Activated naive CD4-positive, alpha-beta T cell treated with anti-CD3 and anti-CD28 coated beads for 36 hours (primary cell): ENCODE results near the gene ZDHHC1. TPM values are rescaled to one million over a fixed set of nuclear protein-coding genes. Genes with fewer than 3 reads are reported as not detected.

Experiments used
- CTCF ChIA-PET: fragments of 350-600 bp; sonication (Branson Sonifier 250); formaldehyde crosslinking; loops from one replicate; lab custom pipeline; 2021; ENCODE audit warnings: antibody characterized with exemption; lab: Charles Lee
- DNase-seq: peaks from one replicate; pipeline ENCODE4 v3.0.0-alpha.2; 2020
- H3K27ac Mint-ChIP-seq: one replicate; pipeline ENCODE4 v1.8.0; 2021; ENCODE audit warnings: mild to moderate bottlenecking, mixed read lengths
- H3K27me3 Mint-ChIP-seq: one replicate; pipeline ENCODE4 v1.8.0; 2021; ENCODE audit warnings: low read depth, mixed read lengths
- H3K36me3 Mint-ChIP-seq: one replicate; pipeline ENCODE4 v1.8.0; 2021; ENCODE audit warnings: low read depth, mixed read lengths
- H3K4me1 Mint-ChIP-seq: one replicate; pipeline ENCODE4 v1.8.0; 2021; ENCODE audit warnings: low read depth, mixed read lengths
- H3K4me3 Mint-ChIP-seq: one replicate; pipeline ENCODE4 v1.8.0; 2021; ENCODE audit warnings: mild to moderate bottlenecking, moderate library complexity, mixed read lengths
- H3K9me3 Mint-ChIP-seq: one replicate; pipeline ENCODE4 v1.8.0; 2021; ENCODE audit warnings: mixed read lengths
- intact Hi-C: fragments of 100-400 bp; cut with micrococcal nuclease; formaldehyde crosslinking; loops from one replicate; pipeline ENCODE4 v1.15.1; 2023
- total RNA-seq, 2 experiments: library from RNA; stranded (reverse); gene quantifications; one replicate each; pipeline ENCODE4 v1.2.3, GENCODE V29; 2021

Gene ZDHHC1
- under 1 TPM; 0.12 to 0.32 TPM for total RNA-seq

GRCh38 chr16:67415872-67416793 is at the start of gene ZDHHC1:
Gene ZDHHC1, minus strand, starts transcription at chr16:67416477. Its CDS starts 8,702 bp downstream, at chr16:67407775.
- peaks cover 34% of the 10 kb centered on the region for H3K27me3 Mint-ChIP-seq
- H3K36me3 Mint-ChIP-seq: no peaks in the 10 kb centered on the region
- H3K27ac Mint-ChIP-seq: no peak within 1 kb of the TSS
- CTCF ChIA-PET: interaction anchor here (0.6 to 2.0 kb wide), 12 partner anchors 11 to 1641 kb away, joined by 3 to 8 read pairs (median 3); no protein-coding TSS in a partner anchor
- DNase-seq: peak; percentile 48
- H3K9me3 Mint-ChIP-seq: no peaks in the 10 kb centered on the region
- peak within 1 kb of the TSS; percentile 66 for H3K4me3 Mint-ChIP-seq
- H3K4me1 Mint-ChIP-seq: peaks cover 6% of the 10 kb centered on the region
- intact Hi-C loops: loop anchor here (1.0 to 10.0 kb wide), 2 partner anchors 137 to 461 kb away; partner anchors contain the start of gene PLEKHG4

DNA sequence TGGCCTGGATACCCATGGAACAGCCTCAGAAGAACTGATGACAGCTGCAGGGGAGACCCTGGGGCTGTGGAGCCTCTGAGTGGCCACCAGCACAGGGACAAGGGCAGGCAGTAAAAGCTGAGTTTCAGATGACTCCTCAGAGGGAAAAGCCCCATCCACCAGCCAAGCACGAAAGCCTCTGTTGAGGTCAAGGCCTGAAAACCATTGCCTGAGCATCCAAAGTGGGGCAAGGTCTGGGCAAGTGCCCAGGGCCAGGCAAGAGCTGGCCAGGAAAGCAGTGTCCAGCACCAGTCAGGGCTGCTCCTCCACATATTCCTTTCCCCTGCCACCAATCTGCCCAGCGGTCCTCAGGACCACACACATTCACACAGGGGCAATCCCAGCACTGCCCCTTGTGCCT is 48.3 kb upstream of the ZDHHC1 start:
- Mint-ChIP-seq H3K9me3 (no peaks in the 10 kb centered on the region), H3K36me3 (no peaks in the 10 kb centered on the region), H3K4me1 (peaks cover 12% of the 10 kb centered on the region), H3K27me3 (no peaks in the 10 kb centered on the region), H3K27ac (no peak overlapping the region), H3K4me3 (no peak overlapping the region)
- no peak for DNase-seq
- intact Hi-C loops: no loop called here
- CTCF ChIA-PET: interaction anchor here (0.5 to 8.0 kb wide), 5 partner anchors 8 to 49 kb away, joined by 3 to 55 read pairs (median 10); partner anchors contain the start of gene ATP6V0D1

DNA sequence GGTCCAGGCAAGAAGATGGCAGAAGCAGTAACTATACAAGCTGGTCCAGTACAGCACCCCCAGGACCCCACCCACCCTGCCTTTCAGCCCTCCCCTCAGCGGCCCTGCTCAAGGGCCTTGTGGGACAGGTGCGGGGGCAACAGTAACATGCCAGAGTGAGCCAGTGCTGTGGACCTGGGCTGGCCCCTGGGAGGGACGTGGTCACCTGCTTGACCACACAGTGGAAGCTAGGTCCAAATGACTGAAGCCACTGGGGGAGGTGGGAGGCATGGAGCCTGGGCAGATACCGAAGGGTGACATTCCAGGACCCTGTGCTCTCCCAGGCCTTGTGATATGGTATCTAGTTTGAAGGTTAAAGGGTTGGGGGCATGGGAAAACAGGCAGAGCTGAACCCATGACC is 47.4 kb upstream of the ZDHHC1 start:
- no peak overlapping the region for H3K27ac Mint-ChIP-seq
- no peaks in the 10 kb centered on the region for H3K36me3 Mint-ChIP-seq
- H3K4me1 Mint-ChIP-seq: peaks cover 12% of the 10 kb centered on the region
- H3K4me3 Mint-ChIP-seq: no peak overlapping the region
- DNase-seq: no peak
- no peaks in the 10 kb centered on the region for H3K27me3 Mint-ChIP-seq
- intact Hi-C loops: no loop called here
- CTCF ChIA-PET: interaction anchor here (0.5 to 8.0 kb wide), 5 partner anchors 18 to 101 kb away, joined by 3 to 55 read pairs (median 10); partner anchors contain the start of gene ATP6V0D1
- no peaks in the 10 kb centered on the region for H3K9me3 Mint-ChIP-seq

DNA sequence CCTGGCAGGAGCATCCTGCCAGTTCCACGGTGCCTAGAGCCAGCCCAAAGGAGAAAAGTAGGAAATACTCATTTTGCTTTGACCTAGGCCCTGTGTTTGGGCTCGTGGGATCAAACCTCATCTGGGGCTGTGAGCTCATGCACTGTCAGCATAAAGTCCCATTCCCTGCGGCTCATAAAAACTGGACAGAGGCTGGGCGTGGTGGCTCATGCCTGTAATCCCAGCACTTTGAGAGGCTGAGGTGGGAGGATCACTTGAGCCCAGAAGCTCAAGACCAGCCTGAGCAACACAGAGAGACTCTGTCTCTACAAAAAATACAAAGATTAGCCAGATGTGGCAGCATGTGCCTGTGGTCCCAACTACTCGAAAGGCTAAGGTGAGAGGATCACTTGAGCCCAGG is 46.8 kb upstream of the ZDHHC1 start:
- no peak for DNase-seq
- H3K4me1 Mint-ChIP-seq: peaks cover 12% of the 10 kb centered on the region
- intact Hi-C loops: no loop called here
- no peak overlapping the region for H3K4me3 Mint-ChIP-seq
- no peaks in the 10 kb centered on the region for H3K27me3 Mint-ChIP-seq
- H3K27ac Mint-ChIP-seq: no peak overlapping the region
- CTCF ChIA-PET: interaction anchor here (0.5 to 8.0 kb wide), 4 partner anchors 10 to 101 kb away, joined by 3 to 55 read pairs (median 20); no protein-coding TSS in a partner anchor
- no peaks in the 10 kb centered on the region for H3K9me3 Mint-ChIP-seq
- H3K36me3 Mint-ChIP-seq: no peaks in the 10 kb centered on the region

DNA sequence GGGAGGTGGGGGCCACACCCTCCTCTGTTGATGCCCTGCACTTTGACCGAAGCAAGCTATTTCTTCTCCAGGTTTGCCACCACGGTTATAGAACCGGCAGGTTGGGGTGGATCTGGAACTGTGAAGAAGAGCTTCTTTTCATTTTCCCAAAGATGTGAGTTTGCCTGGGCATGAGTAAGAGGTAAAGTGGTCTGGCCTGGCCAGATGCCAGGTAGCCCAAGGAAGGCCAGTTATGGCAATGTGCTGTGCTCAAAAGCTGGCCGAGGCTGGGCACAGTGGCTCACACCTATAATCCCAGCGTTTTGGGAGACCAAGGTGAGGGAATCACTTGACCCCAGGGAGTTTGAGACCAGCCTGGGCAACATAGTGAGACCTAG is 46.0 kb upstream of the ZDHHC1 start:
- no peaks in the 10 kb centered on the region for H3K9me3 Mint-ChIP-seq
- no peak overlapping the region for H3K27ac Mint-ChIP-seq
- CTCF ChIA-PET: interaction anchor here (0.6 to 8.0 kb wide), 5 partner anchors 11 to 570 kb away, joined by 3 to 55 read pairs (median 4); no protein-coding TSS in a partner anchor
- no peaks in the 10 kb centered on the region for H3K27me3 Mint-ChIP-seq
- intact Hi-C loops: no loop called here
- no peaks in the 10 kb centered on the region for H3K36me3 Mint-ChIP-seq
- H3K4me3 Mint-ChIP-seq: no peak overlapping the region
- DNase-seq: no peak
- peaks cover 12% of the 10 kb centered on the region for H3K4me1 Mint-ChIP-seq

DNA sequence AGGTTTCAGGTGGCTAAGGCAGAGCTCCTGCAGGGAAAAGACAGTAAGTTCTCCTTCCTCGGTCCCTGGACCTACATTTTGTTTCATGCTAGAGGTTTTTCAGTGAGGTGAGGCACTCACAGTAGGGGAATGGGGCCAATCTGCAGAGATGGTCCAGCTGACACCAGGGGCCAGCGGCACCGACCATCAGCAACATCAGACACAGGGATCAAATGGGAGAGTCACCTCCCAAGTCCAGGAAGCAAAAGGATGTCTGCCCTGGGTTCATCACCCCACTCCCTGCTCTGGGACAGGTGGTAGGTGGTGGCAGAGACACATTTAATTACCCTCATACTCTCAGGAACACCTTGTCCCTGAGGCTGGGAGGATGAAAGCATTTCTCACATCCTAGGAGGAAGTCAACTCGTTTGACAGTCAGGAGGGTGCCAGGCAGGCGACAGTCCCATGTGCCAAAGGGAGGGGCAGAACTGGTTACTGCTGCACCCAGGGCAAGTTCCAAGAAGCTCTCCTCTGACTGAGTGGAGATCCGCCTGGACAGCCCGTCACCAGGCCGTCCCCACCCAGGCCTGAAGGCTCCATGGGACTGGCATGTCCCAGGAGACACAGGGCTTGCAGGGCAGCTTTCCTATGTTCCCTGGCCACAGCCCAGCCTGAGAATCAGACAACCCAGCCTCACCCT is 45.5 kb upstream of the ZDHHC1 start:
- Mint-ChIP-seq H3K4me1 (peaks cover 15% of the 10 kb centered on the region), H3K4me3 (no peak overlapping the region), H3K27me3 (no peaks in the 10 kb centered on the region), H3K36me3 (no peaks in the 10 kb centered on the region), H3K9me3 (no peaks in the 10 kb centered on the region), H3K27ac (no peak overlapping the region)
- CTCF ChIA-PET: interaction anchor here (0.5 to 8.0 kb wide), 6 partner anchors 11 to 355 kb away, joined by 3 to 55 read pairs (median 4); no protein-coding TSS in a partner anchor
- intact Hi-C loops: no loop called here
- no peak for DNase-seq

GRCh38 chr16:67460961-67461360 is 44.7 kb upstream of the ZDHHC1 start:
- no peaks in the 10 kb centered on the region for H3K9me3 Mint-ChIP-seq
- intact Hi-C loops: no loop called here
- peaks cover 13% of the 10 kb centered on the region for H3K4me1 Mint-ChIP-seq
- CTCF ChIA-PET: interaction anchor here (0.6 to 5.9 kb wide), 2 partner anchors 15 to 354 kb away, joined by 4 to 37 read pairs; no protein-coding TSS in a partner anchor
- no peak overlapping the region for H3K27ac Mint-ChIP-seq
- no peak for DNase-seq
- no peaks in the 10 kb centered on the region for H3K36me3 Mint-ChIP-seq
- no peaks in the 10 kb centered on the region for H3K27me3 Mint-ChIP-seq
- H3K4me3 Mint-ChIP-seq: no peak overlapping the region

DNA sequence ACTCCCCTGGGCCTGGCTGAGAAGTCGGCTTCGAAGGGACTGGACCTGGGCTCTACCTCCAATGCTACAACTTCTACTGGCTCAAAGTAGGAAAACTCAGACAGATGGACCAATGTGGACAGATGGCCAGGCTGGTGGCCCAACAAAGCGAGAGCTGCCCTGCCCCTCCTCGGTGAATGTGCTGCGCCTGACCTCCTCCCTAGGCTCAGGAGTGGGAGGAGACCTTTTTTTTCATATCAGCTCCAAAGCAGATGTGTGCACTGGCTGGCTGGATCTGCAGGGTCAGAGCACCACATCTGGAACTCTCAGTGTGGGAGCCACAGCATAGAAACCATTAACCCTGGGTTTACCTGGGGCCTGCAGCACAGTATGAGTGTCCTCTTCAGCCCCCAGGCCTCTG is 43.9 kb upstream of the ZDHHC1 start:
- Mint-ChIP-seq H3K4me1 (peaks cover 7% of the 10 kb centered on the region), H3K27me3 (no peaks in the 10 kb centered on the region), H3K36me3 (no peaks in the 10 kb centered on the region), H3K27ac (no peak overlapping the region), H3K9me3 (no peaks in the 10 kb centered on the region), H3K4me3 (no peak overlapping the region)
- intact Hi-C loops: no loop called here
- no peak for DNase-seq
- CTCF ChIA-PET: no interaction called here

DNA sequence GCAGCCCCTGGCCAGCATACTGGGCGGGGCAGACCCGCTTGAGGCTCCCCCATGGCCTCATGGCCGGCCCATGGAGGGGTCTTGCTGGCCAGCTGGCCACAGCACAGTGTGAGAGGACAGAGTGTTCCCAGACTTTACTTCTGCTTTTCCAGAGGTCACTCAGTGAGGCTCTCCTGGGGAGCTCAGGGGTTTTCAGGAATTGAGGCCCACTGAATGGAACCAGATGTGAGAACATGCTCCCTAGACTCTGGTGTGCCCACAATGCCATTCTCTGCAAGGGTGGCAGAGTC is 43.5 kb upstream of the ZDHHC1 start:
- no peak for DNase-seq
- CTCF ChIA-PET: no interaction called here
- no peak overlapping the region for H3K4me3 Mint-ChIP-seq
- no peak overlapping the region for H3K27ac Mint-ChIP-seq
- H3K36me3 Mint-ChIP-seq: no peaks in the 10 kb centered on the region
- H3K4me1 Mint-ChIP-seq: peaks cover 6% of the 10 kb centered on the region
- no peaks in the 10 kb centered on the region for H3K27me3 Mint-ChIP-seq
- intact Hi-C loops: no loop called here
- no peaks in the 10 kb centered on the region for H3K9me3 Mint-ChIP-seq

GRCh38 chr16:67459066-67459860 is 43.0 kb upstream of the ZDHHC1 start:
- no peaks in the 10 kb centered on the region for H3K9me3 Mint-ChIP-seq
- no peak overlapping the region for H3K27ac Mint-ChIP-seq
- CTCF ChIA-PET: interaction anchor here (1.3 kb wide), 1 partner anchor 31 kb away, joined by 4 read pairs; no protein-coding TSS in a partner anchor
- intact Hi-C loops: no loop called here
- no peaks in the 10 kb centered on the region for H3K27me3 Mint-ChIP-seq
- H3K4me1 Mint-ChIP-seq: peaks cover 6% of the 10 kb centered on the region
- no peak for DNase-seq
- H3K36me3 Mint-ChIP-seq: no peaks in the 10 kb centered on the region
- no peak overlapping the region for H3K4me3 Mint-ChIP-seq

DNA sequence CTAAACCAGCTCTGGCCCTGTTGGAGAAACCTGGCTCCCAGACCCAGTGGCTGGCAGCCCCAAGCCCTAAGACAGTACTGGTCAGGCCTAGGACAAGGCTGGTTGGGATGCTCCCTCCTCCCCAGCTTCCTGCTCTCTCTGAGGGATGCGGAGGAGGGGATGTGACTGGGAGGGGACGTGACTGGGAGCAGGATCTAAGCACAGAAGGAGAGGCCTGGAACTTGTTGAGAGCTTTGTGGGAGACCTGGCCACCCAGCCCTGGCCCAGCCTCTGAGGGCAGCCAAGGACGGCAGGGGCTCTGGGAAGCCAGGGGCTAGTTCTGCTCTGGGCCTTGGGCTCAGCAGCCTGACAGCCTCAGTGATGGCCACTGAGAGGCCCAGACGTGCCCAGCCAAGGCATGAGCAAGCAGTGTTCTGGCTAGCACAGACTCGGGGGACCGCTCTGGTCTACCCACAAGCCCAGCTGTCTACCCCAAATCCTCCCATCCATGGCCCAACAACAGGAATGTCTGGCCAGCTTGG is 41.9 kb upstream of the ZDHHC1 start:
- Mint-ChIP-seq H3K36me3 (no peaks in the 10 kb centered on the region), H3K27me3 (no peaks in the 10 kb centered on the region), H3K9me3 (no peaks in the 10 kb centered on the region), H3K4me3 (no peak overlapping the region), H3K27ac (no peak overlapping the region), H3K4me1 (peaks cover 4% of the 10 kb centered on the region)
- no peak for DNase-seq
- intact Hi-C loops: no loop called here
- CTCF ChIA-PET: interaction anchor here (0.6 to 1.3 kb wide), 2 partner anchors 30 to 139 kb away, joined by 3 to 4 read pairs; no protein-coding TSS in a partner anchor
